Stimulated activated CD4-positive, alpha-beta T cell treated with anti-CD3 and anti-CD28 coated beads, Interleukin-2, amount 100 ng/mL, for 24 hours (primary cell): ENCODE data around the gene SPSB3.

ENCODE experiments used
- DNase-seq, 2 donors: peaks; one replicate each; pipeline ENCODE4 v3.0.0-alpha.2; 2020

SPSB3 gene

DNA sequence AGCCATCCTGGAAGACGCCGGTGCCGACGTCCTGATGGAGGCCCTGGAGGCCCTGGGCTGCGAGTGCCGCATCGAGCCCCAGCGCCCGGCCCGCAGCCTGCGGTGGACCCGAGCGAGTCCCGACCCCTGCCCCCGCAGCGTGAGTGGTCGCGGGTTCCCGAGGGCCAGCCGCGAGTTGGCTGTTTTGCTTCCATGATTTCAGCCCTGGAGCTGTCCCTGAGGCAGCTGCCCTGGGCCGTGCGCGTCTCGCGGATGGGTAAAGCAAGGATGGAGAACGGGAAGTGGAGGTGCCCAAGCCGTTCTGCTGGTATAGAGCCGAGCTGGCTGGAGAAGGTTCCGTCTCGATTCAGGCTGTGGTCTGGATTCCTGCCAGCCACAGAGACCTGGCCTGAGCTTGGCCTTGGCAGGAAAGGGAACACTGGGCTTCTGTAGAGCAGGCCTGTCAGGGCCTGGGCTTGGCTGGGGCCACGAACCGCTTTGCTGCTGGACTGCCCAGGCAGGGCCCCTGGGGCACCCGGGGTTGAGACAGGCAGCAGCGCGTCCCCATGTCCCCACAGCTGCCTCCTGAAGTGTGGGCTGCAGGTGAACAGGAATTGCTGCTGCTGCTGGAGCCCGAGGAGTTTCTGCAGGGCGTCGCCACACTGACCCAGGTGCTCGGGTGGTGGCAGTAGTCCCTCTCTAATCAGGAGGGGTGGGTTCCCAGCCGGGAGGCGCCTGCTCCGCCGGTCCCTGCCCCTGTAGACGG is 8.5 kb downstream of the SPSB3 start:
- peak in 1 of 2 donors; percentile 39 for DNase-seq

GRCh38 chr16:1772908-1773702 is 9.3 kb downstream of the SPSB3 start, which contains the start of gene MRPS34:
Gene MRPS34 (minus strand): TSS chr16:1773134. CDS start chr16:1773119, 15 bp downstream.
- DNase-seq: peak; percentile 83 to 85

DNA sequence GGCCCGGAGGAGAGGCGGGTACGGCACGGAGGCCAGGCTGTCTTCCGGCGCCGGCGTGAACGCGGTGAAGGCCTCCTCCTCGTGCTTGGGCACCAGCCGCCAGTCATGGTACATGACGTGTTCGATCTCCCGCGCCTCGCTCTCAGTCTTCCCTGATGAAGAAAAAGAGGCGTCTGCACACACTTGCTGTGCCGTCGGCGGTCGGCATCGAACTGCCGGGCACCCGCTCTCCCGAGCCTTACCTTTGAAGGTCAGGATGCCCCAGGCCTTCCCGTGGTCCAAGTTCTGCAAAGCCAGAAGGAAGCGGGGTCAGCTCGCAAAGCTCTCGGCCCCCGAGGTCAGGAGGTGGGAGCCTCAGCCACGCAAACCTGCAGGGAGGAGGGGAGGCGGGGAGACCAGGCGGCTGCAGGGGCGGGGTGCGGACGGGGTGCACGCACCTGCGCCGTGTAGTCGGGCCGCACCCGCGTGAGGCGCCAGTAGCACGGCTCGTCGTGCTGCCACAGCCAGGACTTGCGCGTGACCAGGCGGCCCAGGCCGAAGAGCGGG is 9.9 kb downstream of the SPSB3 start, which contains the start of gene EME2:
Gene EME2, plus strand, starts transcription at position 449 of the 546 bp plus-strand sequence. CDS start 418 bp downstream, outside the sequence.
- peak; percentile 63 to 65 for DNase-seq

- DNase-seq: no peak
These were observed 10.5 kb downstream of the SPSB3 start for GRCh38 chr16:1771864-1772361.

- DNase-seq: peak; percentile 85 to 89
These were observed 11.0 kb downstream of the SPSB3 start, which contains the start of gene NME3 for GRCh38 chr16:1771188-1771863. Gene NME3 (minus strand): TSS chr16:1771543. CDS start chr16:1771534, 9 bp downstream.

DNA sequence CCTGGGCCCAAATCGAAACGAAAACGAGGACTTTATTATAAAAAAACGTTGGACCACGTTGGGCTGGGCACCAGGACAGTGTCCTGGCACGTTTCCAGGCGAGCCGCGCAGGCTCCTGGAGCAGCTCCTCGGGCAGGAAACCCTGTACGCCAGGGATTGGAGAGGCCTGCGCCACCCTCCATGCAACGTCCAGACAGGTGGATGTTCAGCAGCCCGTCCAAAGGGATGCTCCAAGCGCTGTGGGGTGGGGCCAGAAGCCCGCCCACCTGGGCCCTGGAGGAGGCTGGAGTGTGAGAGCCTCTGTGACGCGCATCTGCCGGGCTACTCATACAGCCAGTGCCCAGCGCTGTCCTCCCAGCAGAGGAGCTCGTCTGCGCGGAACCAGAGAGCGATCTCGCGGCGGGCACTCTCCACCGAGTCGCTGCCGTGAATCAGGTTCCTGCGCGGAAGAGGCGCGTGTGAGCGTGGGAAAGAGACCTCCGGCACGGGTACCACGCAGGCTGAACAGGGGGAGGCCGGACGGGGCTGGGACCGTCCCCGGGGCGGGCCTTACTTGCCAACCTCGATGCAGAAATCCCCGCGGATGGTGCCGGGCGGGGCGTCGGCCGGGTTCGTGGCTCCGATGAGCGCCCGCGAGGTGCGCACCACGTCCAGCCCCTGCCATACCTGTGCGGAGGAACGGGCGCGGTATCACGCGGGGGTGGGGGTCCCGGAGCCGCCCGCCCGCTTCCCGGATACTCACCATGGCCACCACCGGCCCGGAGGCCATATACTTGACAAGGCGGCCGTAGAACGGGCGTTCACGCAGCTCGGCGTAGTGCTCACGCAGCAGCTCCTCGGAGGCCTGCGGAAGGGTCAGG is 11.8 kb downstream of the SPSB3 start:
- peak; percentile 62 to 69 for DNase-seq

GRCh38 chr16:1769402-1770300 is 12.7 kb downstream of the SPSB3 start:
- DNase-seq: no peak

DNA sequence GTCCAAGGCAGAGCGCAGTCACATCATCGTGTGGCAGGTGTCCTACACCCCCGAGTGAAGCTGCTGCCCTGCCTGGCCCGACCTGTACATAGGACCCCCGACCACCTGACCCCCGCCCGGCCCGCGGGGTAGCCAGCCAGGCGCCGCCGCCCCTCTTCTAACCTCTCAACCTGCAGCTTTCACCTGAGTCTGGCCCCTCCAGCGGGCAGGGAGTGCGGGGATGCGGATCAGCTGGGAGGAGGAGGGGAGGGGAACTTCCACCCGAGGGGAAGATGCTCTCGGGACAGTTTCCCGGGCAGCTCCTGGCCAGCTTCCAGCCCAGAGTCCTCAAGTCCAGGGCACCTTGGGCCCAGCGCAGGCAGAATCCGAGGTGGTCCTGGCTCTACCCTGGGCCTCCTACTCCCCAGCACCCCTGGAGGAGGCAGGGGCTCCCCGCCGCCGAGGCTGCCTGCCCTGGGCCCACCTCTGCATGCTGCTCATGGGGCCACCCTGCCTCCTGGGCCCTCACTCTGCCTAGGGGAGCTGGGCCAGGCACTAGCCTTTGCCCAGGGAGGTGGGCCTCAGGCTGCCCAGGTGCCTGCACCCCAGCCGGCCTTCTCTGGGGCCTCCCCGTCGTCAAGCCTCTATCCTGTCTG is 13.5 kb downstream of the SPSB3 start:
- no peak for DNase-seq

GRCh38 chr16:1768061-1768766 is 14.2 kb downstream of the SPSB3 start:
- DNase-seq: no peak

- DNase-seq: no peak
These were observed 15.0 kb downstream of the SPSB3 start for GRCh38 chr16:1767116-1767994.

DNA sequence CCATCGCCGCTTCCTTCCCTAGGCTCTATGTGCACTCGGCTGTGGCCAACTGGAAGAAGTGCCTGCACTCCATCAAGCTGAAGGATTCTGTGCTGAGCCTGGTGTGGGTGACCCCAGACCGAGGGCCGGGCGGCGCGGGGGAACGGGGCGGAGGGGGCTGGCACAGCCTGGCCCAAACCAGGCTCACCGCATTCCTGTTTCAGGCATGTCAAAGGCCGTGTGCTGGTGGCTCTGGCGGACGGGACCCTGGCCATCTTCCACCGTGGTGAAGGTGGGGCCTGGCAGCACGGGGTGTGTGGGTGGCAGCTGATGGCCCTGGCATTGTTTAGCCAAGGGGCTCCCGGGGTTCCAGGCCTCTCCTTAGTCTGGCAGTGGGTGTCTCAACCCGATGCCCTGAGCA is 15.7 kb downstream of the SPSB3 start:
- DNase-seq: no peak

- DNase-seq: no peak
These were observed 16.1 kb downstream of the SPSB3 start for GRCh38 chr16:1766231-1766630.

DNA sequence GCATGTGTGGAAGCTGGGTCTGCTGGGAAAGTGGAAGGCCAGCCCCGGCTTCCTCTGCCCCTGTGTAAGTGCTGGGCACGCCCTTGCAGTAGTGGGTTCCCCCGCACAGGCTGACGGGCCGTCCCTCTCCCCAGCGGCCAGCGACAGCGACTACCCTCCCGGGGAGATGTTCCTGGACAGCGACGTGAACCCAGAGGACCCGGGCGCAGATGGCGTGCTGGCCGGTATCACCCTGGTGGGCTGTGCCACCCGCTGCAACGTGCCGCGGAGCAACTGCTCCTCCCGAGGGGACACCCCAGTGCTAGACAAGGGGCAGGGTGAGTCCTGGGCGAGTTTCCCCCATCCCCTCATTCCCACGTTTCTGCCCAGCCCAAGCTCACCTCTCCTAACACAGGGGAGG is 16.5 kb downstream of the SPSB3 start:
- no peak for DNase-seq

GRCh38 chr16:1764971-1765370 is 17.4 kb downstream of the SPSB3 start:
- DNase-seq: no peak

DNA sequence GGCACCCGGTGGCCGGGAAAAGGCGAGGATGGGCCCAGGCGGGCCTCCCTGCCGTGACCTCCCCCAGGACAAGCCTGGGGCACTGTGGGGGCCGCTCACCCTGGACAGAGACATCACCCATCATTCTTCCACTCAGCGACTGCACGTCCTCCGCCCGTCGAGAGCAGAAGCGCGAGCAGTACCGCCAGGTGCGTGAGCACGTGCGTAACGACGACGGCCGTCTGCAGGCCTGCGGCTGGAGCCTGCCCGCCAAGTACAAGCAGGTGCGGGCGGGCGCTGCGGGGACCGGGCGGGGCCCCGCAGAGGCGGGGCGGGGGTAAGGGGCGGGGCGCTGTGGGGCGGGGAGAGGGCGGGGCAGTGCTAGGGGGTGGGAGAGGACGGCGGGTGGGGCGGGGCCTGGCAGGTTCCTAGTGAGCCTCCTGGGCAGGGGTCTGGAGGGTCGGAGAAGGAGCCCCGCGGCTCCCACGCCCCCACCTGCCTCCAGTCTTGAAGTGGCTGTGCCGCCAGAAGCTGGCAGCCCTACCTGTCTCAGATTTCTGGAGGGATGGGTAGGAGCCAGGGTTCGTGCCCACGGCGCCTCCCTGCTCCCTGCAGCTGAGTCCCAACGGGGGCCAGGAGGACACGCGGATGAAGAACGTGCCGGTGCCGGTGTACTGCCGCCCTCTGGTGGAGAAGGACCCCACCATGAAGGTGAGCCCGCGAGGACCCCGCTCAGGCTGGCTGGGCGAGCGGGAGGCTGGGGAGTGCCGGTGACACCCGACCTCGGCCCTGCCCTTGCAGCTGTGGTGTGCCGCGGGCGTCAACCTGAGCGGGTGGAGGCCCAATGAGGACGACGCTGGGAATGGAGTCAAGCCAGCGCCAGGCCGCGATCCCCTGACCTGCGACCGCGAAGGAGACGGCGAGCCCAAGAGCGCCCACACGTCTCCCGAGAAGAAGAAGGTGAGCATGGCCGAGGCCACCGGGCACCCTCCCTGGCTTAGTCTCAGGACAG is 18.6 kb downstream of the SPSB3 start:
- no peak for DNase-seq

- DNase-seq: no peak
These were observed 19.4 kb downstream of the SPSB3 start for GRCh38 chr16:1762879-1763520.
